HG02763 (cell line): Measurements from ENCODE around the gene GADD45B.
A peak's percentile ranks its signal among the peaks of the same experiment; 100 is the strongest.
"Not testable (repeated sequence)": the region's sequence is repeated elsewhere in the genome, so short reads cannot be mapped to it uniquely, and the experiment has no call there.

ENCODE experiments used
- ATAC-seq: cut with Tn5 transposase; IDR thresholded peaks from one replicate; pipeline ENCODE4 v1.9.1; 2021; ENCODE audit warnings: mild to moderate bottlenecking, moderate library complexity; ENCODE audit not compliant: unreplicated experiment

The GADD45B gene

DNA sequence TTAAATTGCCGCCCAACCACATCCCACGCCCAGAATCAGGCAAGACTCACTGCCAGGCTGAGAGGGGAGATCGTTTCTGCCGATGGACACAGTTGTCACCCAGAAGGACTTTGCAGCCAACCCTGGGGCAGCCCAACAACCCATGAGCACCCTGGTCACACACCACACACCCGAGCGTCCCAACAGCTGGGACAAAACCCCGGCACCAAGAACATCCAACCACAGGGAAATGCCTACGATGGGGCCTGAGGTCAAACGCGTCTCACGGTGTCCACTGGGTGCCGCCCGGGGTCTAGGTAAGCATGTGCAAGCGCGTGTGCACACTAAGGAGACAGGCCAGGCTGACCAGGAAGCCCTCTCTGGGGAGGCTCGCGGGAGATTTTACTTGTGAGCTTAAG, 32.1 kb upstream of the GADD45B start:
- no peak for ATAC-seq

DNA sequence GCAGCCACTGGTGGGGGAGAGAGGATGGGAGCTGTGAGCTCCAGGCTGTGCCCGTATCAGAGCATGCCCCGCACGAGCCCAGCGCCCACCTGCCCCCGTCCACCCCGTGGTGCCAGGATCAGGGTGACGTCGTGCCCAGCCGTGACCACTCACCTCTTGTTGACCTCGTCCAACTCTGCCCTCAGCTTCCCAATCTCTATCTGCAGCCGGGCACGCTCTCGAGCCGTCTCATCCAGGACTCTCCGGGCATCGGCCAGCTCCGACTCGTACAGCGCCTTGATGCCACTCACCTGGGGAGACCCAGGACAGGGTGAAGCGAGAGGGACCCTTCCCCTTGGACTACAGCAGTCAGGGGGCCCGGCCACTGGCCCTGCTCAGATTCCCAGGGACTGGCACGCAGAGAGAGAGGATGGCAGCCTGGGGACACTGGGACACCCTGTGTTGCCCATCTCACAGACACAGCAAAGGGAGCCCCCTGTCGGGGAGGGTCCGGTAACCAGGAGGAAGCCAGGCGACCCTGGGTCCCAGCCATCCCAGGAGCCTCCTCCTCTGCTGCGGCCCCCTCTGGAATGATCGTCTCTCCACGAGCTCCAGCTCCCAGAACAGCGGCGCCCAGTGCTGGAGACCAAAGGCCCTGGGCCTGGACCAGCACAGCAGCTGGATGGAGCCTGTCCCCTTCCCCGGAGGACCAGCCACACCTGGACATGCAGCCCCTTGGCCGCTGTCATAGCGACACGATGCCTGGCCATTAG, 31.5 kb upstream of the GADD45B start:
- no peak for ATAC-seq

GRCh38 chr19:2446381-2446780, 29.5 kb upstream of the GADD45B start:
- no peak for ATAC-seq

- no peak for ATAC-seq
These were observed 26.9 kb upstream of the GADD45B start for GRCh38 chr19:2449019-2449418.

- ATAC-seq = no peak
These were observed 24.8 kb upstream of the GADD45B start for GRCh38 chr19:2451138-2451537.

DNA sequence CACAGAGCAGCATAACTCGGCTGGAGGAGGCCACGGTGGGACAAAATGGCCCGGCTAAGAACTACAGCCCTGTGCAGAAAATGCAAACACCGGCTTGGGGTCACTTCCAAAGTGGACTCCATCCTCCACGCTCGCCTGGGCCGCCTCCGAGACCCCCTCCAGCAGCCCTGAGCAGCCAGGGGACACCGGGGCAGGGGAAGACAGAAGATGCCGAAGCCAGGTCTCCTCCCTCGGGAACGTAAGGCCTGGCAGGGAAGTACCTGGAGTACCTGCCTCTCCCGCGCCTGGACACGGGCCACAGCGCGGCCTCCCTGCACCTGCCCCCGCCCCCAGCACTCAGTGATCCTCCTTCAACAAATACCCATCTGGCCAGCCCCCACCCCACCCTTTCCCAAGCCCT, 24.2 kb upstream of the GADD45B start:
- no peak for ATAC-seq

DNA sequence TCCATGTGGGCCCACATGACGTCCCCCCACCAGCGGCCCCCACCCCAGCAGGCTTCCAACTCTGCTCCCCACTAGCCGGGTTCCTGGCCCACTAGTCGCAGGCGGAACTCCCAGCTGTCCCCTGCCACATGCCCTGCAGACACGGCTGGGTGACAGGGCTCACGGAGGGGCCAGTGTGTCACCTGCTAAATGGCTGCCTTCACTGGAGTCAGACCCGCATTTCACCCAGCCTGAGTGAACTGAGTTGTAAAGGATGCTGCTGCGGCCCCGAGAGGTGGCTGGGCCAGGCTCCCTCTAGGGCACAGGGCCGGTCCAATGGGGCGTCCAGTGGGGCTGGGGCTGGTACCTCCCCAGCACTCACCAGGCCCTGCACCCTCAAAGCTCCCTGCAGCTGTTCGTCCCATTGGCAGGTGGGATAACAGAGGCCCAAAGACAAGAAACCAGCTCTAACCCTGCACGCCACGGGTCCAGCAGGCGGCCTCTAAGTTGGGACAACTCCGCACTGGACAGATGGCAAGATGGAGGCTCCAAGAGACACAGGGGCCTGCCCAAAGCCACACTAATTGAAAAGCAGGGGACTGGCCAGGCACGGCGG, 22.4 kb upstream of the GADD45B start:
- ATAC-seq = no peak

GRCh38 chr19:2454199-2454961, 21.5 kb upstream of the GADD45B start:
- no peak for ATAC-seq

DNA sequence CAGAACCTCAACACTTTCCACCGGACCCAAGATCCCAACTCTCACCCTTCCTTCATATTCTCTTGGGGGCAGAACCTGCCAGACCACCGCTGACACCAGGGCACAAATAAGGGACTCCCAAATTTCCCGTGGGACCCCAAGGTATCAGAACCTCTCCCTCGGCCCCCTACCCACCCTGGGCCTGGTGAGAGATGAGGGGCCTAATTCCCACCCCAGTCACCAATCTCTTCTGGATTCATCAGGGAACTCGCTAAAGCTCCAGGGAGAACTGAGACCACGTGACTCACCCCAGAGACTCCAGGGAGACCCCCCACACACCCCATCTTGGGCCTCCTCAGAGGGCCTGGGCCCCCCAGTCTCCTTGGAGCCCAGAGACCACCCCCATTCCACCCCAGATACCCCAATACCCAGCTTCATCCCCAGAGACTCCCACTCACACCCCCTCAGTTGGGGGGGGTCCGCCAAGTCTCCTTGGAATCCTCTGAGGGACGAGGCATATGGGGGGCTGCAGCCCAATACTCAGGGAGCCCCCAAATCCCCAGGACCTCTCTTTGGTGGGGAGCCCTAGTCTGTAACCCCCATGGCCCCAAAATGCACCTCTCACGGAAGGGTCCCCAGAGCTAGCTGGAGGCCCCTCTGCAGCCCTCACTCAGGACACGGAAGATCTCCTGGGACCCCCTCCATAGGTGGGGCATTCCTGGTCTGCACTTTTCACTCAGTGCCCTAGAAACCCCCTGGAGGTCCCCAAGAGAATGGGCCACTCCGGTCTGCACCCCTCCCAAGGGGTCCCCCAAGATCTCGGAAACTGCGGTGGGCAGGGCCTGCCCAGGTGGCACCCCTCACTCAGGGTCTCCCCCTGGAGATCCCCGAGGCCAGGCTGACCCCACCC, 20.7 kb upstream of the GADD45B start:
- no peak for ATAC-seq

DNA sequence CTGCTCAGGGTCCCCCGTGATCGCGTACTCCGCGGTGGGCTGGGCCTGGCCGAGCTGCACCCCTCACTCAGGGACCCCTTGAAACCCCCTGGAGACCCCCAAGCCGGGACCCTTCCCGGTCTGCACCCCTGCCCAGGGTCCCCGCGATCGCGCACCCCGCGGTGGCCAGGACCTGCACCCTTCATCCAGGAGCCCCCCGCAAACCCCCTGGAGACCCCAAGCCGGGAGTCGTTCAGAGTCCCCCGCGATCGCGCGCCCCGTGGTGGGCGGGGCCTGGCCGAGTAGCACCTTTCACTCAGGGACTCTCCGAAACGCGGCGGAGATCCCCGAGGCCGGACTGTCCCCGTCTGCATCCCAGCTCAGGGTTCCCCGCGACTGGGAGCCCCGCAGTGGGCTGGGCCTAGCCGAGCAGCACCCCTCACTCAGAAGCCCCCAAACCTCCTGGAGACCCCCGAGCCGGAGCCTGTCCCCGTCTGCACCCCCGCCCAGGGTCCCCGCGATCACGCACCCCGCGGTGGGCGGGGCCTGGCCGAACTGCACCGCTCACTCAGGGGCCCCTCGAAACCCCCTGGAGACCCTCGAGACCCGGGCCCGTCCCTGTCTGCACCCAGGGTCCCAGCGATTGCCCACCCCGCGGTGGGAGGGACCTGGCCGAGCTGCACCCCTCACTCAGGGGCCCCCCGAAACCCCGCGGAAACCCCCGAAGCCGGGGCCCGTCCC, 19.9 kb upstream of the GADD45B start:
- peak; percentile 36 for ATAC-seq

DNA sequence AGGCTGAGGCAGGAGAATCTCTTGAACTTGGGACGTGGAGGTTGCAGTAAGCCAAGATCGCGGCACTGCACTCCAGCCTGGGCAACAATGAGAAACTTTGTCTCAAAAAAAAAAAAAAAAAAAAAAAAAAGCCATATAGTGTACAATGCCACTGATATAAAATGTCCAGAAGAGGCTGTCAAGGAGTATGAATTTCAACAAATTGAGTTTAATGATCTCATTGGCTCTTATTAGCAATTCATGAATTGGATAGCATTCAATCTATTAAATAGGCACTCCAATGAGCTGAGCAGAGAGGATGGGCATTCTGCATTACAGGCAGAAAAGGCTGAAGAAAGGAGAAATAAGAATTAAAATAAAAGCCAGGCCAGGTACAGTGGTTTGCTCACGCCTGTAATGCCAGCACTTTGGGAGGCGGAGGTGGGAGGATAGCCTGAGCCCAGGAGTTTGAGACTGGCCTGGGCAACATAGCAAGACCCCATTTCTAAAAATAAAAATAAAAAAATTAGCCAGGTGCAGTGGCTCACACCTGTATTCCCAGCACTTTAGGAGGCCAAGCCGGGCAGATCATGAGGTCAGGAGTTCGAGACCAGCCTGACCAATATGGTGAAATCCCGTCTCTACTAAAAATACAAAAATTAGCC, 18.4 kb upstream of the GADD45B start:
- ATAC-seq = no peak

GRCh38 chr19:2458054-2458453, 17.9 kb upstream of the GADD45B start:
- ATAC-seq = no peak

DNA sequence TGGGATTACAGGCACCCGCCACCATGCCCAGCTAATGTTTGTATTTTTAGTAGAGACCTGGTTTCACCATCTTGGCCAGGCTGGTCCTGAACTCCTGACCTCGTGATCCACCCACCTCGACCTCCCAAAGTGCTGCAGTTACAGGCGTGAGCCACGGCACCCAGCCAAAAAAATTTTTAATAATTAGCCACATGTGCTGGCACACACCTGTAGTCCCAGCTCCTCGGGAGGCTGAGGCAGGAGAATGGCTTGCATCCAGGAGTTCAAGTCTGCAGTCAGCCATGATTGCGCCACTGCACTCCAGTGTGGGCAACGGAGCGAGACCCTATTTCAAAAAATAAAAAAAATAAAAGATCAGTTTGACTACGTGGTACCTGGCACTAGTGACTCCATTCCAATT, 17.2 kb upstream of the GADD45B start:
- ATAC-seq = not testable (repeated sequence)

GRCh38 chr19:2460245-2460644, 15.7 kb upstream of the GADD45B start:
- no peak for ATAC-seq

DNA sequence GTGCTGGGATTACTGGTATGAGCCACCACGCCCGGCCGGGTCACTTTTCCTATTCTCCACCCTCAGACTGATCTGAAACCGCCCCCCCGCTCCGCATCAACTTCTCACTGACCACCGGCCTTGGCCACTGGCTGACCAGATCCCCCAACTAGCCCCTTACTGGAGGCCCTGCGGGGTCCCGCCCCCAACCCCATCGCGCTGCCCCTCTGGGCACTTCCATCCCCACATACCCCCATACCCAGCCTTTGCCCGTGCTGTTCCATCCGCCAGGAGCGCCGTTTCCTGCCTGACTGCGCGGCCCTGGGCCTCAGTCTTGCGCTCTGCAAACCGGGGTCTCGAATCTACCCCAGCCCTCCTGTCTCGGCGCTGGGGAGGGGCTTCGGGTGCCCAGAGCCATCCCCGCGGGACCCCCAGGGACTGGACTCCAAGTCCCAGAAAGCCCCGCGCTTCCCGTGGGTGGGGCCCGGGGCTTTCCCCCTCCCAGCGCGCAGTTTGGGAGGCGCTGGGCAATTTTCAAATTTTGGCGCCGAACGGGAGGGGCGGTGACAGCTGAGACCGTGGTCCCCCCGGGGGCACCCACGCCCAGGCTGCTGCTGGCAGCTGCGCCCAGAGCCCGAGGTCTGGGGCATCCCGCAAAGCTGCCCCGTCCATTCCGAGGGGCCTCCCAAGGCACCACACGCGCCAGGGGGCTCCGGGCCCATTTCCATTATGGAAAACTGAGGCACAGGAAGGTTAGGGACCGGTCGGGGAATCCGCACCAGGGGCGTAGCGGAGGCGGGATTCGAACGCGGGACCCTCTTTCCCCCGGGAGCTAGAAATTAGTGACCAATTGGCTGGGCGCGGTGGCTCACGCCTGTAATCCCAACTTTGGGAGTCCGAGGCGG, 13.9 kb upstream of the GADD45B start:
- no peak for ATAC-seq

DNA sequence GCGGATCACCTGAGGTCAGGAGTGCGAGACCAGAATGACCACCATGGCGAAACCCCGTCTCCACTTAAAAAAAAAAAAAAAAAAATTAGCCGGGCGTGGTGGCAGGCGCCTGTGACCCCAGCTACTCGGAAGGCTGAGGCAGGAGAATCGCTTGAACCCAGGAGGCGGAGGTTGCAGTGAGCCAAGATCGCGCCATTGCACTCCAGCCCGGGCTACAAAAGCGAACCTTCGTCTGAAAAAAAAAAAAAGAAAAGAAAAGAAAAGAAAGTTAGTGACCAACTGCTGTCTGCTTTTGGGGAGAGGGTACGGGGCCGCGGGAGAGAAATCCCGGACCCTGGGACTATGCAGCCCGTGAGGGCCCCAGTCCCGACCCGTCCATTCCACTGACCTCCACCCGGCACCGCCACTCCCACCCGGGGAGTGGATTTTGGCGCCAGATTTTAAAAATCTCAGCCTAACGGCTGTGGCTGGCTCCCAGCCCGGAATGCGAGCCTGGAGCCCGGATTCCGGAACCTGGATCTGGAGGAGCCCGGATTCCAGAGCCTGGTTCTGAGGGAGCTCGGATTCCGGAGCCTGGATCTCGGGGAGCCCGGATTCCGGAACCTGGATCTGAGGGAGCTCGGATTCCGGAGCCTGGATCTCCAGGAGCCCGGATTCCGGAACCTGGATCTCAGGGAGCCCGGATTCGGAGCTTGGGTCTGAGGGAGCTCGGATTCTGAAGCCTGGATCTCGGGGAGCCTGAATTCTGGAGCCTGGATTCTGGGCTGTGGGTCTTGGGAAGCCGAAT, 13.1 kb upstream of the GADD45B start:
- ATAC-seq = no peak

GRCh38 chr19:2463694-2464093, 12.2 kb upstream of the GADD45B start:
- ATAC-seq = not testable (repeated sequence)

DNA sequence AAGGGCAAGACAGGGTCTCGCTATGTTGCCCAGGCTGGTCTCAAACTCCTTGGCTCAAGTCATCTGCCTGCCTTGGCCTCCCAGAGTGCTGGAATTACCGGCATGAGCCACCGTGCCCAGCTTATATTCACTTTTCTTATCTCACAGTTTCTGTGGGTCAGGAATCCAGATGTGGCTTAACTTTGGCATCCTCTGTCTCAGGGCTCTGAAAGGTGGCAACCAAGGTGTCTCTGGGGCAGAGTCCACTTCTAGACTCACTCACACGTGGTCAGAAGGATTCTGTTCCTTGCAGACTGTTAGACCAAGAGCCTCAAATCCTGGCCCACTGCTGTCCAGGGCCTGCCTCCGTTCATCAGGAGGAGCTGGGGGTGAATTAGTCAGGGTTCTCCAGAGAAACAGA, 11.5 kb upstream of the GADD45B start:
- no peak for ATAC-seq
